ENCODE data around the gene WDR46.

WDR46 gene

GRCh38 chr6:33317669-33318425, 28.8 kb upstream of the WDR46 start, which contains the start of gene ZBTB22:
Gene ZBTB22 (minus strand): TSS chr6:33317744. CDS start chr6:33316916, 828 bp downstream.
- TF ChIP-seq ZNF274 (IDR thresholded peaks at IDR 0.05; ENCODE audit: low read depth, low read length): no peak
- peak within 1 kb of the TSS; percentile 64; the same call in 1 of the 2 replicates for H3K4me3 ChIP-seq (ENCODE audit: low read length)

- no peak for TF ChIP-seq ZNF274 (IDR thresholded peaks at IDR 0.05; ENCODE audit: low read depth, low read length)
- H3K4me3 ChIP-seq (ENCODE audit: low read length): peak overlapping the region; percentile 36; the same call in 1 of the 2 replicates
These were observed 28.3 kb upstream of the WDR46 start for GRCh38 chr6:33317419-33317668.

GRCh38 chr6:33316603-33317418, 27.8 kb upstream of the WDR46 start:
- no peak for TF ChIP-seq ZNF274 (IDR thresholded peaks at IDR 0.05; ENCODE audit: low read depth, low read length)
- H3K4me3 ChIP-seq (ENCODE audit: low read length): peak overlapping the region; percentile 36; the same call in 1 of the 2 replicates

GRCh38 chr6:33315793-33316602, 27.0 kb upstream of the WDR46 start:
- H3K4me3 ChIP-seq (ENCODE audit: low read length): no peak overlapping the region
- no peak for TF ChIP-seq ZNF274 (IDR thresholded peaks at IDR 0.05; ENCODE audit: low read depth, low read length)

- no peak for TF ChIP-seq ZNF274 (IDR thresholded peaks at IDR 0.05; ENCODE audit: low read depth, low read length)
- H3K4me3 ChIP-seq (ENCODE audit: low read length): peak overlapping the region; percentile 84; the same call in 1 of the 2 replicates
These were observed 26.1 kb upstream of the WDR46 start for GRCh38 chr6:33314943-33315792.

GRCh38 chr6:33314515-33314942, 25.5 kb upstream of the WDR46 start:
- TF ChIP-seq ZNF274 (IDR thresholded peaks at IDR 0.05; ENCODE audit: low read depth, low read length): no peak
- H3K4me3 ChIP-seq (ENCODE audit: low read length): peak overlapping the region; percentile 84

GRCh38 chr6:33313709-33314514, 24.9 kb upstream of the WDR46 start, which contains the start of gene TAPBP:
Gene TAPBP (minus strand): TSS chr6:33314078. CDS start chr6:33314041, 37 bp downstream.
- peak within 1 kb of the TSS; percentile 84 for H3K4me3 ChIP-seq (ENCODE audit: low read length)
- no peak for TF ChIP-seq ZNF274 (IDR thresholded peaks at IDR 0.05; ENCODE audit: low read depth, low read length)

- no peak for TF ChIP-seq ZNF274 (IDR thresholded peaks at IDR 0.05; ENCODE audit: low read depth, low read length)
- peak overlapping the region; percentile 84 for H3K4me3 ChIP-seq (ENCODE audit: low read length)
These were observed 24.2 kb upstream of the WDR46 start for GRCh38 chr6:33313105-33313708.

- no peak for TF ChIP-seq ZNF274 (IDR thresholded peaks at IDR 0.05; ENCODE audit: low read depth, low read length)
- peak overlapping the region; percentile 84 for H3K4me3 ChIP-seq (ENCODE audit: low read length)
These were observed 23.5 kb upstream of the WDR46 start for GRCh38 chr6:33312361-33313104.

- no peak overlapping the region for H3K4me3 ChIP-seq (ENCODE audit: low read length)
- TF ChIP-seq ZNF274 (IDR thresholded peaks at IDR 0.05; ENCODE audit: low read depth, low read length): no peak
These were observed 17.3 kb upstream of the WDR46 start for GRCh38 chr6:33306356-33306755.

GRCh38 chr6:33305052-33305451, 16.0 kb upstream of the WDR46 start:
- TF ChIP-seq ZNF274 (IDR thresholded peaks at IDR 0.05; ENCODE audit: low read depth, low read length): no peak
- H3K4me3 ChIP-seq (ENCODE audit: low read length): no peak overlapping the region

All from GM08714 (cell line).